Nephron (organoid): ENCODE measurements around the gene MYBPH.

ENCODE experiments used
- H3K27ac Mint-ChIP-seq, 3 experiments: 2 replicates each; pipeline ENCODE4 v1.8.0; 2020; ENCODE audit warnings: mixed read lengths in 3 of 3, mild to moderate bottlenecking in 2 of 3, moderate library complexity in 1 of 3
- H3K27me3 Mint-ChIP-seq: 2 replicates; pipeline ENCODE4 v1.8.0; 2021; ENCODE audit warnings: low read depth, mild to moderate bottlenecking, moderate library complexity, mixed read lengths
- H3K36me3 Mint-ChIP-seq: 2 replicates; pipeline ENCODE4 v1.8.0; 2020; ENCODE audit warnings: low read depth, mixed read lengths
- H3K4me1 Mint-ChIP-seq: 2 replicates; pipeline ENCODE4 v1.8.0; 2020; ENCODE audit warnings: mixed read lengths
- H3K4me3 Mint-ChIP-seq, 3 experiments: 2 replicates each; pipeline ENCODE4 v1.8.0; 2020; ENCODE audit warnings: mild to moderate bottlenecking in 3 of 3, mixed read lengths in 3 of 3, moderate library complexity in 2 of 3
- H3K9me3 Mint-ChIP-seq: 2 replicates; pipeline ENCODE4 v1.8.0; 2020; ENCODE audit warnings: mixed read lengths
- TF ChIP-seq, protein P1 (sequence below), 3 experiments: fragments of 200-600 bp; sonication (generic); IDR thresholded peaks; one replicate each; pipeline ENCODE4 v1.5.0; 2021; ENCODE audit warnings: antibody characterized with exemption in 3 of 3; ENCODE audit not compliant: unreplicated experiment in 3 of 3

Gene MYBPH

DNA sequence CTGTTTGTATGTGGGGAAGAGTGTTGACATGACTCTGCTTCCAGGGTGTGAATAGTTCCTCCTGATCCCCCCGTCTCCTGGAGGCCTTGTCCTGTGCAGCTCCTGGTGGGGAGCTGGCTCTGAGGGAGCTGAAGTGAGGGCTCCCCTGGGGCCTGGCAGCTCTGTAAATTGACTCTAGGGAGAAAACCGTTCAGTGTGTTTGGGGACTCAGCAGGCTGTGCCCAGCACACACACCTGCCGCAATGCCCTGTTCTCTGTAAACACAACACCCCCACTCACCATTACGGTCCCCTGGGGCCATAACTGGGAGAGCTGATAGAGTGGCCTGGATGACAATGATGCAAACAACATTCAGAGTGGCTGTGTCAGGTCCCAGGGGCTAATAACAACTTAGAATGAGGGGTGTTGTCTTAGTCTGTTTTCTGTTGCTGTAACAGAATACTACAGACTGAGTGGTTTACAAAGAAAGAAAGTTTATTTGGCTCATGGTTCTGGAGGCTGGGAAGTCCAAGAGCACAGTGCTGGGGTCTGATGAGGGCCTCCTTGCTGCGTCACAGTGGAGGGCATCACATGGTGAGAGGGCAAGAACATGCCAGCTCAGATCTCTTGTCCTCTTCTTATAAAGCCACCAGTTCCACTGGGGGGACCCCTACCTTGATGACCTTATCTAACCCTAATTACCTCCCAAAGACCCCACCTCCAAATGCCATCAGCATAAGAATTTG lies 32.8 kb downstream of the MYBPH start:
- H3K4me3 Mint-ChIP-seq, result no peak overlapping the region
- peaks cover 3% of the 10 kb centered on the region for H3K27me3 Mint-ChIP-seq
- TF ChIP-seq, protein P1, sequence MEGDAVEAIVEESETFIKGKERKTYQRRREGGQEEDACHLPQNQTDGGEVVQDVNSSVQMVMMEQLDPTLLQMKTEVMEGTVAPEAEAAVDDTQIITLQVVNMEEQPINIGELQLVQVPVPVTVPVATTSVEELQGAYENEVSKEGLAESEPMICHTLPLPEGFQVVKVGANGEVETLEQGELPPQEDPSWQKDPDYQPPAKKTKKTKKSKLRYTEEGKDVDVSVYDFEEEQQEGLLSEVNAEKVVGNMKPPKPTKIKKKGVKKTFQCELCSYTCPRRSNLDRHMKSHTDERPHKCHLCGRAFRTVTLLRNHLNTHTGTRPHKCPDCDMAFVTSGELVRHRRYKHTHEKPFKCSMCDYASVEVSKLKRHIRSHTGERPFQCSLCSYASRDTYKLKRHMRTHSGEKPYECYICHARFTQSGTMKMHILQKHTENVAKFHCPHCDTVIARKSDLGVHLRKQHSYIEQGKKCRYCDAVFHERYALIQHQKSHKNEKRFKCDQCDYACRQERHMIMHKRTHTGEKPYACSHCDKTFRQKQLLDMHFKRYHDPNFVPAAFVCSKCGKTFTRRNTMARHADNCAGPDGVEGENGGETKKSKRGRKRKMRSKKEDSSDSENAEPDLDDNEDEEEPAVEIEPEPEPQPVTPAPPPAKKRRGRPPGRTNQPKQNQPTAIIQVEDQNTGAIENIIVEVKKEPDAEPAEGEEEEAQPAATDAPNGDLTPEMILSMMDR (IDR thresholded peaks at IDR 0.05; ENCODE audit: unreplicated experiment in 3 of 3), result no peak
- no peaks in the 10 kb centered on the region for H3K9me3 Mint-ChIP-seq
- H3K36me3 Mint-ChIP-seq, result peaks cover 7% of the 10 kb centered on the region
- H3K4me1 Mint-ChIP-seq, result peaks cover 29% of the 10 kb centered on the region
- no peak overlapping the region for H3K27ac Mint-ChIP-seq

DNA sequence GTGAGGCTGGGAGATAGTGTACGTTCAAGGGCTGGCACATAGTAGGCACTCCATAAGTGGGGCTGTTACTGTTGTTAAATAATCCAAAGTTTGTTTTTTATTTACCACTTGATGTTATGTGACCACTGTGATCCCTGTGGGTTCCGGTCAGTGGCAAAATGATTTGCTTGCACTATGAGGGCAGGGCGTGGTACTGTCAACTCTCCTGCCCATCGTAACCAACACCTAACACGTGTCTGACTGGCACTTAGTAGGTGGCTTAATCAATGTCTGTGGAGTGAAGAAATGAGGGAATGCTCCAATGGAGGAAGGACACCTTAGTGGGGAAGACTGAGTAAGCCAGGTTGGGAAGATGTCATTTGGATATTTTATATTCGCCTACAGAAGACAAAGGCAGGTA lies 33.5 kb downstream of the MYBPH start:
- no peaks in the 10 kb centered on the region for H3K9me3 Mint-ChIP-seq
- H3K27me3 Mint-ChIP-seq, result peaks cover 3% of the 10 kb centered on the region
- H3K4me3 Mint-ChIP-seq, result no peak overlapping the region
- peak overlapping the region in 1 of 3 experiments; percentile 22 for H3K27ac Mint-ChIP-seq
- H3K4me1 Mint-ChIP-seq, result peaks cover 26% of the 10 kb centered on the region
- TF ChIP-seq, protein P1 (IDR thresholded peaks at IDR 0.05; ENCODE audit: unreplicated experiment in 3 of 3), result no peak
- H3K36me3 Mint-ChIP-seq, result peaks cover 7% of the 10 kb centered on the region

DNA sequence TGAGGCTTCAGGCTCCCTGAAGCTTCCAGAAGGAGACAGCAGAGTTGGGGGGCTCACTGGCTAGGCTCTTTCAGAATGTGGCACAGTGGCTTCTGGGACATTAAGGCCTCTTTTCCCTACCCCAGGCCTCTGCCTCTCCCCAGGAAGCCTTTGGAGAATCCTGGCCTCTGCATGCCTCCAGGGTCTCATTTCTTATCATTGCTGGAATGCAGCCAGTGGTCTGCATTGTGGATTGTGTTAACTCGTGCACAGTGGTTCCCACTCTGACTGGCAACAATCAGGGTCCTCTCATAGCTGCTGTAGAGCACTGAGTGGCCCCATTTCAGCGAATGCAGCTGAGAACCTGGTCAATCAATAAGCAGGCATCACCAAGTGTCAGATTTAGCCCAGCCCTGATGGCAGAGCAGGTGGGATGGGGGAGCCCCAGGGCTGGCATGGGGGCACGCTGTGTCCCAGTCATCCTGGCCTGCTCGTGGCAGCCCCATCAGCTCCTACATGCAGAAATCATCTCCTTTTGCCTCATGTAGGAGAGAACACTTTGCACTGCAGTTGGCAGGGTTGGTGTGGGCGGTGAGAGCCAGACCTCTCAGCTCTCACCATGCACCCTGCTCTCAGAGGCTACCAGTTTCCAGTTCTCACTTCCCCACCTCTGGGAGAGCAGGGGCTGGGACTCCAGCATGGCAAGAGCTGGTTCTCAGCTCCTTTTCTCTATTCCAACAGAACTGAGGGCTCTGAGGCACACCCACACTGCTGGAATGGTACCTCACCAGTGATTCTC lies 34.7 kb downstream of the MYBPH start:
- Mint-ChIP-seq H3K36me3 (peaks cover 7% of the 10 kb centered on the region), H3K4me3 (no peak overlapping the region), H3K4me1 (peaks cover 25% of the 10 kb centered on the region), H3K27me3 (peaks cover 3% of the 10 kb centered on the region), H3K9me3 (no peaks in the 10 kb centered on the region), H3K27ac (no peak overlapping the region)
- TF ChIP-seq, protein P1 (IDR thresholded peaks at IDR 0.05; ENCODE audit: unreplicated experiment in 3 of 3), result no peak

DNA sequence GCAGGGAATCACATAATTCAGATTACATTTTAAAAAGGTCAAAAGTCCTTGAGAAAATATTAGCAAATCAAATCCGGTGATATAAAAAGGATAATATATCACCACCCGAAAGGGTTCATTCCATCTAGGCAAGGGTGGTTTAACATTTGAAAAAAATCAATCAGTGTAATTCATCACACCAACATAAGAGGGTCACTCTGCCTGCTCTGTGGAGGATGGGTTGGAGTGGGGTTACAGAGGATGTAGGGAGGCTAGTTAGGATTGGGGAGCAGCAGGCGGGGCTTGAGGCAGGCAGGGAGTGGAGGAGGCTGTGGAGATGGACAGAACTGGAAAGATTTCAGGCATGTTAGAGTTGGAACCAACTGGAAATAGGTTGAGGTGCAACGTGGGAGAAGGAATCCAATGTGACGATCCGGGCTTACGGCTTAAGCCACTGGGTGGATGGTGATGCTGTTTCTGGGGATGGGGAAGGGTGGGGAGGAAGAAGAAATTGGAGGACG lies 35.6 kb downstream of the MYBPH start:
- H3K27me3 Mint-ChIP-seq, result peaks cover 3% of the 10 kb centered on the region

GRCh38 chr1:203138066-203138465 lies 37.6 kb downstream of the MYBPH start:
- peaks cover 4% of the 10 kb centered on the region for H3K27me3 Mint-ChIP-seq
- no peak overlapping the region for H3K4me3 Mint-ChIP-seq
- H3K27ac Mint-ChIP-seq, result no peak overlapping the region
- no peaks in the 10 kb centered on the region for H3K36me3 Mint-ChIP-seq
- no peaks in the 10 kb centered on the region for H3K9me3 Mint-ChIP-seq
- TF ChIP-seq, protein P1 (IDR thresholded peaks at IDR 0.05; ENCODE audit: unreplicated experiment in 3 of 3), result no peak
- H3K4me1 Mint-ChIP-seq, result peaks cover 18% of the 10 kb centered on the region

More for the DNA sequence above, 35.6 kb downstream of the MYBPH start:
- H3K36me3 Mint-ChIP-seq, result peaks cover 7% of the 10 kb centered on the region
- H3K9me3 Mint-ChIP-seq, result no peaks in the 10 kb centered on the region
- TF ChIP-seq, protein P1 (IDR thresholded peaks at IDR 0.05; ENCODE audit: unreplicated experiment in 3 of 3), result no peak
- no peak overlapping the region for H3K27ac Mint-ChIP-seq
- no peak overlapping the region for H3K4me3 Mint-ChIP-seq
- peaks cover 25% of the 10 kb centered on the region for H3K4me1 Mint-ChIP-seq
